ENCODE measurements around the gene ELAVL2.

GRCh38 chr9:23754551-23754950 lies 71.5 kb downstream of the ELAVL2 start:
- TF ChIP-seq ZFP30 (CRISPR knock-in tag; IDR thresholded peaks at IDR 0.05) (no peak), ISL1 (CRISPR knock-in tag; IDR thresholded peaks at IDR 0.05) (no peak), GLIS3 (CRISPR knock-in tag; IDR thresholded peaks at IDR 0.05) (no peak)
- TF ChIP-seq, protein P1, sequence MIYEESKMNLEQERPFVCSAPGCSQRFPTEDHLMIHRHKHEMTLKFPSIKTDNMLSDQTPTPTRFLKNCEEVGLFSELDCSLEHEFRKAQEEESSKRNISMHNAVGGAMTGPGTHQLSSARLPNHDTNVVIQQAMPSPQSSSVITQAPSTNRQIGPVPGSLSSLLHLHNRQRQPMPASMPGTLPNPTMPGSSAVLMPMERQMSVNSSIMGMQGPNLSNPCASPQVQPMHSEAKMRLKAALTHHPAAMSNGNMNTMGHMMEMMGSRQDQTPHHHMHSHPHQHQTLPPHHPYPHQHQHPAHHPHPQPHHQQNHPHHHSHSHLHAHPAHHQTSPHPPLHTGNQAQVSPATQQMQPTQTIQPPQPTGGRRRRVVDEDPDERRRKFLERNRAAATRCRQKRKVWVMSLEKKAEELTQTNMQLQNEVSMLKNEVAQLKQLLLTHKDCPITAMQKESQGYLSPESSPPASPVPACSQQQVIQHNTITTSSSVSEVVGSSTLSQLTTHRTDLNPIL (CRISPR knock-in tag; IDR thresholded peaks at IDR 0.05; ENCODE audit: low read depth), result no peak
